ENCODE data around the gene APBA2.

Gene APBA2

GRCh38 chr15:28952666-28953491 is 67.1 kb downstream of the APBA2 start:
- DNase-seq = no peak
- Histone ChIP-seq H3K4me3 (ENCODE audit: insufficient read depth, low read depth, low read length, poor library complexity, severe bottlenecking) (no peak overlapping the region), H3K9me3 (ENCODE audit: control insufficient read depth, low read length) (no peaks in the 10 kb centered on the region), H3K27me3 (replicated peaks; ENCODE audit: control insufficient read depth, insufficient read depth, low read length, poor library complexity, severe bottlenecking) (no peaks in the 10 kb centered on the region), H3K36me3 (ENCODE audit: control insufficient read depth, insufficient read depth, low read length) (no peaks in the 10 kb centered on the region), H3K27ac (ENCODE audit: insufficient read depth, low read length, poor library complexity, severe bottlenecking) (no peak overlapping the region), H3K4me1 (ENCODE audit: control insufficient read depth, insufficient read depth, low read length, poor library complexity, severe bottlenecking) (peaks cover 17% of the 10 kb centered on the region)

GRCh38 chr15:28953573-28954195 is 67.9 kb downstream of the APBA2 start:
- Histone ChIP-seq H3K9me3 (ENCODE audit: control insufficient read depth, low read length) (no peaks in the 10 kb centered on the region), H3K27ac (ENCODE audit: insufficient read depth, low read length, poor library complexity, severe bottlenecking) (no peak overlapping the region), H3K4me3 (ENCODE audit: insufficient read depth, low read depth, low read length, poor library complexity, severe bottlenecking) (no peak overlapping the region), H3K27me3 (replicated peaks; ENCODE audit: control insufficient read depth, insufficient read depth, low read length, poor library complexity, severe bottlenecking) (no peaks in the 10 kb centered on the region), H3K4me1 (ENCODE audit: control insufficient read depth, insufficient read depth, low read length, poor library complexity, severe bottlenecking) (peaks cover 9% of the 10 kb centered on the region), H3K36me3 (ENCODE audit: control insufficient read depth, insufficient read depth, low read length) (no peaks in the 10 kb centered on the region)
- DNase-seq = no peak

GRCh38 chr15:28954466-28955159 is 68.8 kb downstream of the APBA2 start:
- DNase-seq = no peak
- Histone ChIP-seq H3K27ac (ENCODE audit: insufficient read depth, low read length, poor library complexity, severe bottlenecking) (no peak overlapping the region), H3K4me1 (ENCODE audit: control insufficient read depth, insufficient read depth, low read length, poor library complexity, severe bottlenecking) (peaks cover 9% of the 10 kb centered on the region), H3K27me3 (replicated peaks; ENCODE audit: control insufficient read depth, insufficient read depth, low read length, poor library complexity, severe bottlenecking) (no peaks in the 10 kb centered on the region), H3K9me3 (ENCODE audit: control insufficient read depth, low read length) (no peaks in the 10 kb centered on the region), H3K36me3 (ENCODE audit: control insufficient read depth, insufficient read depth, low read length) (no peaks in the 10 kb centered on the region), H3K4me3 (ENCODE audit: insufficient read depth, low read depth, low read length, poor library complexity, severe bottlenecking) (no peak overlapping the region)

- H3K36me3 ChIP-seq (ENCODE audit: control insufficient read depth, insufficient read depth, low read length) = no peaks in the 10 kb centered on the region
- no peaks in the 10 kb centered on the region for H3K27me3 ChIP-seq (replicated peaks; ENCODE audit: control insufficient read depth, insufficient read depth, low read length, poor library complexity, severe bottlenecking)
- no peak for DNase-seq
- no peak overlapping the region for H3K27ac ChIP-seq (ENCODE audit: insufficient read depth, low read length, poor library complexity, severe bottlenecking)
- H3K4me1 ChIP-seq (ENCODE audit: control insufficient read depth, insufficient read depth, low read length, poor library complexity, severe bottlenecking) = peaks cover 9% of the 10 kb centered on the region
- H3K9me3 ChIP-seq (ENCODE audit: control insufficient read depth, low read length) = no peaks in the 10 kb centered on the region
- H3K4me3 ChIP-seq (ENCODE audit: insufficient read depth, low read depth, low read length, poor library complexity, severe bottlenecking) = no peak overlapping the region
Observed at GRCh38 chr15:28955160-28955992, 69.6 kb downstream of the APBA2 start.

GRCh38 chr15:28955993-28956421 is 70.2 kb downstream of the APBA2 start:
- H3K27me3 ChIP-seq (replicated peaks; ENCODE audit: control insufficient read depth, insufficient read depth, low read length, poor library complexity, severe bottlenecking) = no peaks in the 10 kb centered on the region
- peaks cover 9% of the 10 kb centered on the region for H3K4me1 ChIP-seq (ENCODE audit: control insufficient read depth, insufficient read depth, low read length, poor library complexity, severe bottlenecking)
- no peak overlapping the region for H3K4me3 ChIP-seq (ENCODE audit: insufficient read depth, low read depth, low read length, poor library complexity, severe bottlenecking)
- no peak for DNase-seq
- no peaks in the 10 kb centered on the region for H3K36me3 ChIP-seq (ENCODE audit: control insufficient read depth, insufficient read depth, low read length)
- H3K9me3 ChIP-seq (ENCODE audit: control insufficient read depth, low read length) = no peaks in the 10 kb centered on the region
- H3K27ac ChIP-seq (ENCODE audit: insufficient read depth, low read length, poor library complexity, severe bottlenecking) = no peak overlapping the region

- H3K27me3 ChIP-seq (replicated peaks; ENCODE audit: control insufficient read depth, insufficient read depth, low read length, poor library complexity, severe bottlenecking) = no peaks in the 10 kb centered on the region
Observed at GRCh38 chr15:28956491-28956890, 70.7 kb downstream of the APBA2 start.

GRCh38 chr15:28957606-28958498 is 72.1 kb downstream of the APBA2 start:
- Histone ChIP-seq H3K27ac (ENCODE audit: insufficient read depth, low read length, poor library complexity, severe bottlenecking) (no peak overlapping the region), H3K4me1 (ENCODE audit: control insufficient read depth, insufficient read depth, low read length, poor library complexity, severe bottlenecking) (peaks cover 9% of the 10 kb centered on the region)
- no peak for DNase-seq

More at GRCh38 chr15:28956491-28956890, 70.7 kb downstream of the APBA2 start:
- DNase-seq = no peak
- Histone ChIP-seq H3K4me1 (ENCODE audit: control insufficient read depth, insufficient read depth, low read length, poor library complexity, severe bottlenecking) (peaks cover 9% of the 10 kb centered on the region), H3K36me3 (ENCODE audit: control insufficient read depth, insufficient read depth, low read length) (no peaks in the 10 kb centered on the region), H3K9me3 (ENCODE audit: control insufficient read depth, low read length) (no peaks in the 10 kb centered on the region), H3K4me3 (ENCODE audit: insufficient read depth, low read depth, low read length, poor library complexity, severe bottlenecking) (no peak overlapping the region), H3K27ac (ENCODE audit: insufficient read depth, low read length, poor library complexity, severe bottlenecking) (no peak overlapping the region)

GRCh38 chr15:28959326-28959725 is 73.6 kb downstream of the APBA2 start:
- H3K4me3 ChIP-seq (ENCODE audit: insufficient read depth, low read depth, low read length, poor library complexity, severe bottlenecking) = no peak overlapping the region
- no peak overlapping the region for H3K27ac ChIP-seq (ENCODE audit: insufficient read depth, low read length, poor library complexity, severe bottlenecking)
- no peaks in the 10 kb centered on the region for H3K36me3 ChIP-seq (ENCODE audit: control insufficient read depth, insufficient read depth, low read length)
- DNase-seq = no peak
- H3K4me1 ChIP-seq (ENCODE audit: control insufficient read depth, insufficient read depth, low read length, poor library complexity, severe bottlenecking) = peaks cover 9% of the 10 kb centered on the region
- no peaks in the 10 kb centered on the region for H3K9me3 ChIP-seq (ENCODE audit: control insufficient read depth, low read length)
- H3K27me3 ChIP-seq (replicated peaks; ENCODE audit: control insufficient read depth, insufficient read depth, low read length, poor library complexity, severe bottlenecking) = no peaks in the 10 kb centered on the region

More at GRCh38 chr15:28957606-28958498, 72.1 kb downstream of the APBA2 start:
- H3K9me3 ChIP-seq (ENCODE audit: control insufficient read depth, low read length) = no peaks in the 10 kb centered on the region
- no peaks in the 10 kb centered on the region for H3K27me3 ChIP-seq (replicated peaks; ENCODE audit: control insufficient read depth, insufficient read depth, low read length, poor library complexity, severe bottlenecking)
- no peaks in the 10 kb centered on the region for H3K36me3 ChIP-seq (ENCODE audit: control insufficient read depth, insufficient read depth, low read length)
- H3K4me3 ChIP-seq (ENCODE audit: insufficient read depth, low read depth, low read length, poor library complexity, severe bottlenecking) = no peak overlapping the region

GRCh38 chr15:28960979-28961378 is 75.2 kb downstream of the APBA2 start:
- DNase-seq = no peak
- Histone ChIP-seq H3K4me1 (ENCODE audit: control insufficient read depth, insufficient read depth, low read length, poor library complexity, severe bottlenecking) (no peaks in the 10 kb centered on the region), H3K36me3 (ENCODE audit: control insufficient read depth, insufficient read depth, low read length) (no peaks in the 10 kb centered on the region)

More at GRCh38 chr15:28960979-28961378, 75.2 kb downstream of the APBA2 start:
- Histone ChIP-seq H3K27me3 (replicated peaks; ENCODE audit: control insufficient read depth, insufficient read depth, low read length, poor library complexity, severe bottlenecking) (no peaks in the 10 kb centered on the region), H3K9me3 (ENCODE audit: control insufficient read depth, low read length) (no peaks in the 10 kb centered on the region), H3K4me3 (ENCODE audit: insufficient read depth, low read depth, low read length, poor library complexity, severe bottlenecking) (no peak overlapping the region), H3K27ac (ENCODE audit: insufficient read depth, low read length, poor library complexity, severe bottlenecking) (no peak overlapping the region)

All from effector memory CD4-positive, alpha-beta T cell (primary cell).